HepG2 (cell line): ENCODE measurements around the gene PFKFB2. TPM values are rescaled to one million over a fixed set of nuclear protein-coding genes. Genes with fewer than 3 reads are reported as not detected.

Source experiments
- CEBPB ChIP-seq: IDR thresholded peaks from 2 replicates; pipeline ENCODE4 v1.6.1; 2011; ENCODE audit warnings: low read depth, low read length, improper control_type of control experiment, borderline replicate concordance
- ELF4 ChIP-seq: sonication (generic); formaldehyde crosslinking; IDR thresholded peaks from 2 replicates; pipeline ENCODE4 v1.5.0; 2020; ENCODE audit warnings: missing genetic modification reagents, mild to moderate bottlenecking, moderate library complexity, borderline replicate concordance
- HOXA5 ChIP-seq: sonication (generic); formaldehyde crosslinking; IDR thresholded peaks from 2 replicates; pipeline ENCODE4 v1.4.0; 2020; ENCODE audit warnings: missing genetic modification reagents
- KLF15 ChIP-seq: sonication (generic); formaldehyde crosslinking; IDR thresholded peaks from 2 replicates; pipeline ENCODE4 v1.8.1; 2023; ENCODE audit warnings: borderline replicate concordance, mild to moderate bottlenecking, inconsistent platforms, missing genetic modification reagents, mixed read lengths
- PLRG1 ChIP-seq: fragments of 450-650 bp; conservative IDR thresholded peaks from 2 replicates; pipeline ENCODE4 v1.6.1; 2016
- POLR2AphosphoS5 ChIP-seq: IDR thresholded peaks from 2 replicates; pipeline ENCODE4 v1.6.1; 2012; ENCODE audit warnings: low read depth, low read length
- SALL2 ChIP-seq: sonication (generic); formaldehyde crosslinking; IDR thresholded peaks from 2 replicates; pipeline ENCODE4 v1.8.1; 2023; ENCODE audit warnings: mild to moderate bottlenecking, missing genetic modification reagents, inconsistent platforms
- SMAD3 ChIP-seq: sonication (generic); formaldehyde crosslinking; IDR thresholded peaks from 2 replicates; pipeline ENCODE4 v1.4.0; 2020; ENCODE audit warnings: missing genetic modification reagents
- SRSF1 ChIP-seq: fragments of 200-400 bp; formaldehyde crosslinking; optimal IDR thresholded peaks from 2 replicates; pipeline ENCODE3; 2017; ENCODE audit warnings: mild to moderate bottlenecking, low read depth, low read length, moderate library complexity
- ZBTB3 ChIP-seq: sonication (generic); formaldehyde crosslinking; IDR thresholded peaks from 2 replicates; pipeline ENCODE4 v1.4.0; 2020; ENCODE audit warnings: low read depth, mild to moderate bottlenecking, moderate library complexity, missing genetic modification reagents, borderline replicate concordance
- ZKSCAN5 ChIP-seq: sonication (generic); formaldehyde crosslinking; IDR thresholded peaks from 2 replicates; pipeline ENCODE4 v1.5.1; 2020; ENCODE audit warnings: mild to moderate bottlenecking, missing genetic modification reagents
- ZNF44 ChIP-seq: sonication (generic); formaldehyde crosslinking; IDR thresholded peaks from 2 replicates; pipeline ENCODE4 v1.5.1; 2020; ENCODE audit warnings: mild to moderate bottlenecking, missing genetic modification reagents
- ZNF451 ChIP-seq: sonication (generic); formaldehyde crosslinking; IDR thresholded peaks from 2 replicates; pipeline ENCODE4 v1.5.0; 2020; ENCODE audit warnings: mild to moderate bottlenecking, missing genetic modification reagents
- ZNF556 ChIP-seq: sonication (generic); formaldehyde crosslinking; IDR thresholded peaks from 2 replicates; pipeline ENCODE4 v1.4.0; 2020; ENCODE audit warnings: mild to moderate bottlenecking, missing genetic modification reagents, borderline replicate concordance
- ZNF567 ChIP-seq: sonication (generic); formaldehyde crosslinking; IDR thresholded peaks from 2 replicates; pipeline ENCODE4 v1.8.1; 2023; ENCODE audit warnings: mild to moderate bottlenecking, missing genetic modification reagents, borderline replicate concordance
- polyA plus RNA-seq, 8 experiments: library from polyadenylated mRNA; depleted of rRNA in 3 of 8; stranded (reverse) in 7 of 8; unstranded in 1 of 8; fragments of >200 nt; fragmentation: Illumina TruSeq in 4 of 8; extraction: Trizol in 4 of 8; gene quantifications; 2 replicates each; pipeline versions ENCODE4 v1.2.1 to v1.2.3, GENCODE V29; 2011 to 2016; ENCODE audit warnings: low read depth in 4 of 8, missing spikeins in 1 of 8, mixed read lengths in 1 of 8; ENCODE audit not compliant: insufficient read depth in 1 of 8
- total RNA-seq, 5 experiments: library from RNA; depleted of rRNA; stranded (reverse); fragments of >200 nt; fragmentation: Illumina TruSeq; extraction: Trizol; gene quantifications; 2 replicates each; pipeline ENCODE4 v1.2.3, GENCODE V29; 2016; ENCODE audit warnings: low read depth in 1 of 5
- TF ChIP-seq, protein P1 (sequence below): sonication (generic); formaldehyde crosslinking; IDR thresholded peaks from 2 replicates; pipeline ENCODE4 v1.5.1; 2020; ENCODE audit warnings: mild to moderate bottlenecking, moderate library complexity, missing genetic modification reagents
- TF ChIP-seq, protein P2 (sequence below): IDR thresholded peaks from 2 replicates; pipeline ENCODE4 v1.4.0; 2020; ENCODE audit warnings: mild to moderate bottlenecking, missing genetic modification reagents
- TF ChIP-seq, protein P3 (sequence below): sonication (generic); formaldehyde crosslinking; IDR thresholded peaks from 2 replicates; pipeline ENCODE4; 2020; ENCODE audit warnings: missing genetic modification reagents, mild to moderate bottlenecking, borderline replicate concordance
- TF ChIP-seq, protein P4 (sequence below): sonication (generic); formaldehyde crosslinking; IDR thresholded peaks from 2 replicates; pipeline ENCODE4 v1.4.0; 2020; ENCODE audit warnings: mild to moderate bottlenecking, missing genetic modification reagents, borderline replicate concordance

PFKFB2 gene
- total and polyA plus RNA-seq, 2 of the 13 experiments (the other 11 are each of a cell fraction or from before 2014, with no cell fraction given): 4.6 to 10.6 TPM

DNA sequence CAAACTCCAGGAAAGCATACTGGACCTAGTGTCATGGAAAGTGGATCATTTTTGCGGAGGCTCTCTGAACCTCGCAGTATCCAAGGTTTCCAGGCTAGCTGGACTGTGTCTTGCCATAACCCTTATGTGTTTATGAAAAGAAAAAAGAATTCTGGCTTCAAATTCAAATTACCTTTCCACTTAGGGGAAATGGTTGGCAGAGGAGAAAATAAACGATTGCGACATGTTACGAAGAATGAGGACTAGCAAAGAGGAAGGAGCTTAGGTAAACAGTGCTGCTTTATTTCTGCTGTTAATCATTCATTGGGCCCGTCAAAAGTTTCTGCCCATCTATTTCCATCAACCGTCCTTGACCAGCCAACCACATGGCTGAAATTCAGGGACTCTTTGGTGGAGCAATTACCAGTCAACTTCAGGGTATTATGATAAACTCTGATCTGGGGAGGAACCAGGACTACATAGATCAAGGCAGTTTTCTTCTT is 50.9 kb downstream of the PFKFB2 start, which contains the start of gene C4BPA (continued):
- TF ChIP-seq, protein P1, sequence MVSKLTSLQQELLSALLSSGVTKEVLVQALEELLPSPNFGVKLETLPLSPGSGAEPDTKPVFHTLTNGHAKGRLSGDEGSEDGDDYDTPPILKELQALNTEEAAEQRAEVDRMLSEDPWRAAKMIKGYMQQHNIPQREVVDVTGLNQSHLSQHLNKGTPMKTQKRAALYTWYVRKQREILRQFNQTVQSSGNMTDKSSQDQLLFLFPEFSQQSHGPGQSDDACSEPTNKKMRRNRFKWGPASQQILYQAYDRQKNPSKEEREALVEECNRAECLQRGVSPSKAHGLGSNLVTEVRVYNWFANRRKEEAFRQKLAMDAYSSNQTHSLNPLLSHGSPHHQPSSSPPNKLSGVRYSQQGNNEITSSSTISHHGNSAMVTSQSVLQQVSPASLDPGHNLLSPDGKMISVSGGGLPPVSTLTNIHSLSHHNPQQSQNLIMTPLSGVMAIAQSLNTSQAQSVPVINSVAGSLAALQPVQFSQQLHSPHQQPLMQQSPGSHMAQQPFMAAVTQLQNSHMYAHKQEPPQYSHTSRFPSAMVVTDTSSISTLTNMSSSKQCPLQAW: peak; percentile 85
- TF ChIP-seq ZBTB3 (CRISPR knock-in tag) (no peak), KLF15 (CRISPR knock-in tag) (no peak), SRSF1 (no peak), HOXA5 (0 out of 2 replicates have a peak, but pooled peaks have one; percentile 41), ZNF556 (CRISPR knock-in tag) (no peak), CEBPB (peak; percentile 97), POLR2AphosphoS5 (no peak), ZKSCAN5 (CRISPR knock-in tag) (no peak), ZNF44 (CRISPR knock-in tag) (no peak), ZNF451 (CRISPR knock-in tag) (no peak), ELF4 (CRISPR knock-in tag) (no peak), PLRG1 (no peak), SALL2 (CRISPR knock-in tag) (no peak), ZNF567 (CRISPR knock-in tag) (no peak), SMAD3 (CRISPR knock-in tag) (no peak; the same call in 1 of the 2 replicates)
- TF ChIP-seq, protein P2, sequence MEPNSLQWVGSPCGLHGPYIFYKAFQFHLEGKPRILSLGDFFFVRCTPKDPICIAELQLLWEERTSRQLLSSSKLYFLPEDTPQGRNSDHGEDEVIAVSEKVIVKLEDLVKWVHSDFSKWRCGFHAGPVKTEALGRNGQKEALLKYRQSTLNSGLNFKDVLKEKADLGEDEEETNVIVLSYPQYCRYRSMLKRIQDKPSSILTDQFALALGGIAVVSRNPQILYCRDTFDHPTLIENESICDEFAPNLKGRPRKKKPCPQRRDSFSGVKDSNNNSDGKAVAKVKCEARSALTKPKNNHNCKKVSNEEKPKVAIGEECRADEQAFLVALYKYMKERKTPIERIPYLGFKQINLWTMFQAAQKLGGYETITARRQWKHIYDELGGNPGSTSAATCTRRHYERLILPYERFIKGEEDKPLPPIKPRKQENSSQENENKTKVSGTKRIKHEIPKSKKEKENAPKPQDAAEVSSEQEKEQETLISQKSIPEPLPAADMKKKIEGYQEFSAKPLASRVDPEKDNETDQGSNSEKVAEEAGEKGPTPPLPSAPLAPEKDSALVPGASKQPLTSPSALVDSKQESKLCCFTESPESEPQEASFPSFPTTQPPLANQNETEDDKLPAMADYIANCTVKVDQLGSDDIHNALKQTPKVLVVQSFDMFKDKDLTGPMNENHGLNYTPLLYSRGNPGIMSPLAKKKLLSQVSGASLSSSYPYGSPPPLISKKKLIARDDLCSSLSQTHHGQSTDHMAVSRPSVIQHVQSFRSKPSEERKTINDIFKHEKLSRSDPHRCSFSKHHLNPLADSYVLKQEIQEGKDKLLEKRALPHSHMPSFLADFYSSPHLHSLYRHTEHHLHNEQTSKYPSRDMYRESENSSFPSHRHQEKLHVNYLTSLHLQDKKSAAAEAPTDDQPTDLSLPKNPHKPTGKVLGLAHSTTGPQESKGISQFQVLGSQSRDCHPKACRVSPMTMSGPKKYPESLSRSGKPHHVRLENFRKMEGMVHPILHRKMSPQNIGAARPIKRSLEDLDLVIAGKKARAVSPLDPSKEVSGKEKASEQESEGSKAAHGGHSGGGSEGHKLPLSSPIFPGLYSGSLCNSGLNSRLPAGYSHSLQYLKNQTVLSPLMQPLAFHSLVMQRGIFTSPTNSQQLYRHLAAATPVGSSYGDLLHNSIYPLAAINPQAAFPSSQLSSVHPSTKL (CRISPR knock-in tag): peak; percentile 88
- TF ChIP-seq, protein P3, sequence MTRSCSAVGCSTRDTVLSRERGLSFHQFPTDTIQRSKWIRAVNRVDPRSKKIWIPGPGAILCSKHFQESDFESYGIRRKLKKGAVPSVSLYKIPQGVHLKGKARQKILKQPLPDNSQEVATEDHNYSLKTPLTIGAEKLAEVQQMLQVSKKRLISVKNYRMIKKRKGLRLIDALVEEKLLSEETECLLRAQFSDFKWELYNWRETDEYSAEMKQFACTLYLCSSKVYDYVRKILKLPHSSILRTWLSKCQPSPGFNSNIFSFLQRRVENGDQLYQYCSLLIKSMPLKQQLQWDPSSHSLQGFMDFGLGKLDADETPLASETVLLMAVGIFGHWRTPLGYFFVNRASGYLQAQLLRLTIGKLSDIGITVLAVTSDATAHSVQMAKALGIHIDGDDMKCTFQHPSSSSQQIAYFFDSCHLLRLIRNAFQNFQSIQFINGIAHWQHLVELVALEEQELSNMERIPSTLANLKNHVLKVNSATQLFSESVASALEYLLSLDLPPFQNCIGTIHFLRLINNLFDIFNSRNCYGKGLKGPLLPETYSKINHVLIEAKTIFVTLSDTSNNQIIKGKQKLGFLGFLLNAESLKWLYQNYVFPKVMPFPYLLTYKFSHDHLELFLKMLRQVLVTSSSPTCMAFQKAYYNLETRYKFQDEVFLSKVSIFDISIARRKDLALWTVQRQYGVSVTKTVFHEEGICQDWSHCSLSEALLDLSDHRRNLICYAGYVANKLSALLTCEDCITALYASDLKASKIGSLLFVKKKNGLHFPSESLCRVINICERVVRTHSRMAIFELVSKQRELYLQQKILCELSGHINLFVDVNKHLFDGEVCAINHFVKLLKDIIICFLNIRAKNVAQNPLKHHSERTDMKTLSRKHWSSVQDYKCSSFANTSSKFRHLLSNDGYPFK (CRISPR knock-in tag): no peak
- TF ChIP-seq, protein P4, sequence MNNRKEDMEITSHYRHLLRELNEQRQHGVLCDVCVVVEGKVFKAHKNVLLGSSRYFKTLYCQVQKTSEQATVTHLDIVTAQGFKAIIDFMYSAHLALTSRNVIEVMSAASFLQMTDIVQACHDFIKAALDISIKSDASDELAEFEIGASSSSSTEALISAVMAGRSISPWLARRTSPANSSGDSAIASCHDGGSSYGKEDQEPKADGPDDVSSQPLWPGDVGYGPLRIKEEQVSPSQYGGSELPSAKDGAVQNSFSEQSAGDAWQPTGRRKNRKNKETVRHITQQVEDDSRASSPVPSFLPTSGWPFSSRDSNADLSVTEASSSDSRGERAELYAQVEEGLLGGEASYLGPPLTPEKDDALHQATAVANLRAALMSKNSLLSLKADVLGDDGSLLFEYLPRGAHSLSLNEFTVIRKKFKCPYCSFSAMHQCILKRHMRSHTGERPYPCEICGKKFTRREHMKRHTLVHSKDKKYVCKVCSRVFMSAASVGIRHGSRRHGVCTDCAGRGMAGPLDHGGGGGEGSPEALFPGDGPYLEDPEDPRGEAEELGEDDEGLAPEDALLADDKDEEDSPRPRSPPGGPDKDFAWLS (CRISPR knock-in tag): no peak
